Measurements from ENCODE around the gene IGF2R. TPM values are rescaled to one million over a fixed set of nuclear protein-coding genes. Genes with fewer than 3 reads are reported as not detected.
"Not testable (repeated sequence)": the region's sequence is repeated elsewhere in the genome, so short reads cannot be mapped to it uniquely, and the experiment has no call there.

The IGF2R gene
- polyA plus RNA-seq, 1 donor: 81.5 TPM

GRCh38 chr6:160128125-160128683 lies 159.3 kb downstream of the IGF2R start:
- WGBS (ENCODE audit: insufficient coverage, low lambda C conversion rate): no CpG with 5 or more reads among the region's 3 CpGs
- no peak for DNase-seq

GRCh38 chr6:160128879-160129516 lies 160.1 kb downstream of the IGF2R start:
- peak in 1 of 2 donors; percentile 39 for DNase-seq
- Histone ChIP-seq H3K4me1 (ENCODE audit: control insufficient read depth, insufficient read depth, low read length) (peaks cover 13% of the 10 kb centered on the region), H3K9me3 (ENCODE audit: control insufficient read depth, low read depth, low read length) (no peaks in the 10 kb centered on the region), H3K4me3 (ENCODE audit: low read length) (no peak overlapping the region), H3K36me3 (ENCODE audit: control insufficient read depth, insufficient read depth, low read length) (no peaks in the 10 kb centered on the region), H3K27ac (ENCODE audit: low read length) (no peak overlapping the region), H3K27me3 (ENCODE audit: control insufficient read depth, insufficient read depth, low read length) (no peaks in the 10 kb centered on the region)
- no CpG with 5 or more reads among the region's 6 CpGs for WGBS (ENCODE audit: insufficient coverage, low lambda C conversion rate)

More at GRCh38 chr6:160128125-160128683, 159.3 kb downstream of the IGF2R start:
- Histone ChIP-seq H3K4me3 (ENCODE audit: low read length) (no peak overlapping the region), H3K9me3 (ENCODE audit: control insufficient read depth, low read depth, low read length) (no peaks in the 10 kb centered on the region), H3K4me1 (ENCODE audit: control insufficient read depth, insufficient read depth, low read length) (peaks cover 16% of the 10 kb centered on the region), H3K36me3 (ENCODE audit: control insufficient read depth, insufficient read depth, low read length) (no peaks in the 10 kb centered on the region), H3K27me3 (ENCODE audit: control insufficient read depth, insufficient read depth, low read length) (no peaks in the 10 kb centered on the region), H3K27ac (ENCODE audit: low read length) (no peak overlapping the region)

GRCh38 chr6:160129881-160130615 lies 161.2 kb downstream of the IGF2R start:
- H3K36me3 ChIP-seq (ENCODE audit: control insufficient read depth, insufficient read depth, low read length): no peaks in the 10 kb centered on the region
- H3K27ac ChIP-seq (ENCODE audit: low read length): no peak overlapping the region
- H3K4me3 ChIP-seq (ENCODE audit: low read length): no peak overlapping the region
- H3K4me1 ChIP-seq (ENCODE audit: control insufficient read depth, insufficient read depth, low read length): peaks cover 12% of the 10 kb centered on the region
- DNase-seq: no peak
- H3K27me3 ChIP-seq (ENCODE audit: control insufficient read depth, insufficient read depth, low read length): no peaks in the 10 kb centered on the region
- no peaks in the 10 kb centered on the region for H3K9me3 ChIP-seq (ENCODE audit: control insufficient read depth, low read depth, low read length)
- WGBS (ENCODE audit: insufficient coverage, low lambda C conversion rate): no CpG with 5 or more reads among the region's 10 CpGs

- Histone ChIP-seq H3K4me3 (ENCODE audit: low read length) (no peak overlapping the region), H3K4me1 (ENCODE audit: control insufficient read depth, insufficient read depth, low read length) (peaks cover 16% of the 10 kb centered on the region), H3K9me3 (ENCODE audit: control insufficient read depth, low read depth, low read length) (no peaks in the 10 kb centered on the region), H3K27ac (ENCODE audit: low read length) (no peak overlapping the region), H3K36me3 (ENCODE audit: control insufficient read depth, insufficient read depth, low read length) (no peaks in the 10 kb centered on the region), H3K27me3 (ENCODE audit: control insufficient read depth, insufficient read depth, low read length) (no peaks in the 10 kb centered on the region)
- WGBS (ENCODE audit: insufficient coverage, low lambda C conversion rate): 97% methylated on average over 4 of the region's 13 CpGs
- no peak for DNase-seq
These were observed 162.0 kb downstream of the IGF2R start for GRCh38 chr6:160130729-160131484.

- H3K27me3 ChIP-seq (ENCODE audit: control insufficient read depth, insufficient read depth, low read length): no peaks in the 10 kb centered on the region
- H3K27ac ChIP-seq (ENCODE audit: low read length): no peak overlapping the region
- H3K36me3 ChIP-seq (ENCODE audit: control insufficient read depth, insufficient read depth, low read length): no peaks in the 10 kb centered on the region
- no peaks in the 10 kb centered on the region for H3K9me3 ChIP-seq (ENCODE audit: control insufficient read depth, low read depth, low read length)
- peaks cover 25% of the 10 kb centered on the region for H3K4me1 ChIP-seq (ENCODE audit: control insufficient read depth, insufficient read depth, low read length)
- DNase-seq: no peak
- no peak overlapping the region for H3K4me3 ChIP-seq (ENCODE audit: low read length)
- WGBS (ENCODE audit: insufficient coverage, low lambda C conversion rate): no CpG with 5 or more reads among the region's 19 CpGs
These were observed 162.9 kb downstream of the IGF2R start for GRCh38 chr6:160131636-160132296.

GRCh38 chr6:160132297-160132637 lies 163.4 kb downstream of the IGF2R start:
- H3K27ac ChIP-seq (ENCODE audit: low read length): no peak overlapping the region
- H3K4me1 ChIP-seq (ENCODE audit: control insufficient read depth, insufficient read depth, low read length): peaks cover 30% of the 10 kb centered on the region
- H3K27me3 ChIP-seq (ENCODE audit: control insufficient read depth, insufficient read depth, low read length): no peaks in the 10 kb centered on the region
- H3K9me3 ChIP-seq (ENCODE audit: control insufficient read depth, low read depth, low read length): no peaks in the 10 kb centered on the region
- no peak overlapping the region for H3K4me3 ChIP-seq (ENCODE audit: low read length)
- H3K36me3 ChIP-seq (ENCODE audit: control insufficient read depth, insufficient read depth, low read length): no peaks in the 10 kb centered on the region
- DNase-seq: no peak
- WGBS (ENCODE audit: insufficient coverage, low lambda C conversion rate): no CpG with 5 or more reads among the region's 4 CpGs

- Histone ChIP-seq H3K9me3 (ENCODE audit: control insufficient read depth, low read depth, low read length) (no peaks in the 10 kb centered on the region), H3K4me1 (ENCODE audit: control insufficient read depth, insufficient read depth, low read length) (peaks cover 35% of the 10 kb centered on the region), H3K27me3 (ENCODE audit: control insufficient read depth, insufficient read depth, low read length) (no peaks in the 10 kb centered on the region), H3K4me3 (ENCODE audit: low read length) (no peak overlapping the region), H3K27ac (ENCODE audit: low read length) (no peak overlapping the region), H3K36me3 (ENCODE audit: control insufficient read depth, insufficient read depth, low read length) (no peaks in the 10 kb centered on the region)
- no peak for DNase-seq
- WGBS (ENCODE audit: insufficient coverage, low lambda C conversion rate): 100% methylated on average over 1 of the region's 12 CpGs
These were observed 164.0 kb downstream of the IGF2R start for GRCh38 chr6:160132776-160133338.

- H3K36me3 ChIP-seq (ENCODE audit: control insufficient read depth, insufficient read depth, low read length): no peaks in the 10 kb centered on the region
- no peak overlapping the region for H3K27ac ChIP-seq (ENCODE audit: low read length)
- DNase-seq: no peak
- H3K9me3 ChIP-seq (ENCODE audit: control insufficient read depth, low read depth, low read length): no peaks in the 10 kb centered on the region
- peaks cover 43% of the 10 kb centered on the region for H3K4me1 ChIP-seq (ENCODE audit: control insufficient read depth, insufficient read depth, low read length)
- H3K27me3 ChIP-seq (ENCODE audit: control insufficient read depth, insufficient read depth, low read length): no peaks in the 10 kb centered on the region
- WGBS (ENCODE audit: insufficient coverage, low lambda C conversion rate): 83% methylated on average over 4 of the region's 47 CpGs
- H3K4me3 ChIP-seq (ENCODE audit: low read length): no peak overlapping the region
These were observed 164.8 kb downstream of the IGF2R start for GRCh38 chr6:160133441-160134336.

GRCh38 chr6:160134337-160134751 lies 165.5 kb downstream of the IGF2R start:
- H3K9me3 ChIP-seq (ENCODE audit: control insufficient read depth, low read depth, low read length); H3K36me3 ChIP-seq (ENCODE audit: control insufficient read depth, insufficient read depth, low read length); H3K4me3 ChIP-seq (ENCODE audit: low read length); DNase-seq; H3K27me3 ChIP-seq (ENCODE audit: control insufficient read depth, insufficient read depth, low read length): not testable (repeated sequence)
- peak overlapping the region; percentile 70 for H3K27ac ChIP-seq (ENCODE audit: low read length)
- no CpG with 5 or more reads among the region's 20 CpGs for WGBS (ENCODE audit: insufficient coverage, low lambda C conversion rate)
- H3K4me1 ChIP-seq (ENCODE audit: control insufficient read depth, insufficient read depth, low read length): peaks cover 47% of the 10 kb centered on the region
